Measurements from ENCODE around the gene GOLGB1.

Gene GOLGB1

GRCh38 chr3:121648219-121648958 lies 101.2 kb downstream of the GOLGB1 start:
- H3K27me3 ChIP-seq (ENCODE audit: low read depth, low read length), result no peaks in the 10 kb centered on the region
- H3K4me3 ChIP-seq (ENCODE audit: low read length), result no peak overlapping the region
- H3K4me1 ChIP-seq (ENCODE audit: low read length), result peaks cover 1% of the 10 kb centered on the region; the same call in 1 of the 2 replicates
- H3K9me3 ChIP-seq (ENCODE audit: insufficient read depth, low read length), result no peaks in the 10 kb centered on the region
- no peak overlapping the region for H3K9ac ChIP-seq (ENCODE audit: low read length)
- H3K79me2 ChIP-seq (ENCODE audit: low read length), result peaks cover 16% of the 10 kb centered on the region
- peaks cover 69% of the 10 kb centered on the region for H3K36me3 ChIP-seq (replicated peaks; ENCODE audit: low read depth, low read length)
- no peak overlapping the region for H2AFZ ChIP-seq (ENCODE audit: low read depth, low read length)
- no peak for TF ChIP-seq EZH2phosphoT487 (IDR thresholded peaks at IDR 0.05; ENCODE audit: low read depth)
- TF ChIP-seq, protein P1, sequence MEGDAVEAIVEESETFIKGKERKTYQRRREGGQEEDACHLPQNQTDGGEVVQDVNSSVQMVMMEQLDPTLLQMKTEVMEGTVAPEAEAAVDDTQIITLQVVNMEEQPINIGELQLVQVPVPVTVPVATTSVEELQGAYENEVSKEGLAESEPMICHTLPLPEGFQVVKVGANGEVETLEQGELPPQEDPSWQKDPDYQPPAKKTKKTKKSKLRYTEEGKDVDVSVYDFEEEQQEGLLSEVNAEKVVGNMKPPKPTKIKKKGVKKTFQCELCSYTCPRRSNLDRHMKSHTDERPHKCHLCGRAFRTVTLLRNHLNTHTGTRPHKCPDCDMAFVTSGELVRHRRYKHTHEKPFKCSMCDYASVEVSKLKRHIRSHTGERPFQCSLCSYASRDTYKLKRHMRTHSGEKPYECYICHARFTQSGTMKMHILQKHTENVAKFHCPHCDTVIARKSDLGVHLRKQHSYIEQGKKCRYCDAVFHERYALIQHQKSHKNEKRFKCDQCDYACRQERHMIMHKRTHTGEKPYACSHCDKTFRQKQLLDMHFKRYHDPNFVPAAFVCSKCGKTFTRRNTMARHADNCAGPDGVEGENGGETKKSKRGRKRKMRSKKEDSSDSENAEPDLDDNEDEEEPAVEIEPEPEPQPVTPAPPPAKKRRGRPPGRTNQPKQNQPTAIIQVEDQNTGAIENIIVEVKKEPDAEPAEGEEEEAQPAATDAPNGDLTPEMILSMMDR (IDR thresholded peaks at IDR 0.05; ENCODE audit: low read depth, low read length), result no peak
- H4K20me1 ChIP-seq (ENCODE audit: insufficient read depth, low read length), result peaks cover 5% of the 10 kb centered on the region; the same call in 1 of the 2 replicates
- H3K27ac ChIP-seq (ENCODE audit: low read length), result no peak overlapping the region
- H3K4me2 ChIP-seq (ENCODE audit: low read length), result no peak overlapping the region

DNA sequence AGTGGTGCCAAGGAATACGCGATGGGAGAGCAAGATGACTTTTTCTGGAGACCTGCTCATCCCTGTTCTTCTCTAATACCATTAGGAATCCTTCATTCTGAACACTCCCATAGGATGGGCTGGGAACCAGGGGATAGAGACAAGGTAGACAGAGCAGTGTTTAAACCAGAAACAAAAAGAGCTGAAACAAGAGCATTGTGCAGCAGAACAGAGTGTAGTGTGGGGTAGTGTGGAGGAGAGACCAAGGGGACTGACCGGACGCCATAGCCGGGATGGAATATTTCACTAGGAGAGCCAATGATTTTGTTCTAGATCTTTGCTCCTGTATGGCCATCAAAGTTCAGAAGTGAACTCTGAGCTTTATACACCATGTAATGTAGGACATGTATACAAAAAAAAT lies 104.5 kb downstream of the GOLGB1 start:
- Histone ChIP-seq H2AFZ (ENCODE audit: low read depth, low read length) (no peak overlapping the region), H3K4me1 (ENCODE audit: low read length) (no peaks in the 10 kb centered on the region), H3K4me2 (ENCODE audit: low read length) (no peak overlapping the region), H3K79me2 (ENCODE audit: low read length) (peaks cover 3% of the 10 kb centered on the region), H3K36me3 (replicated peaks; ENCODE audit: low read depth, low read length) (peaks cover 59% of the 10 kb centered on the region), H3K9me3 (ENCODE audit: insufficient read depth, low read length) (no peaks in the 10 kb centered on the region), H3K27ac (ENCODE audit: low read length) (no peak overlapping the region), H3K27me3 (ENCODE audit: low read depth, low read length) (no peaks in the 10 kb centered on the region), H3K9ac (ENCODE audit: low read length) (no peak overlapping the region), H3K4me3 (ENCODE audit: low read length) (no peak overlapping the region), H4K20me1 (ENCODE audit: insufficient read depth, low read length) (no peaks in the 10 kb centered on the region)
- TF ChIP-seq EZH2phosphoT487 (IDR thresholded peaks at IDR 0.05; ENCODE audit: low read depth), result no peak
- TF ChIP-seq, protein P1 (IDR thresholded peaks at IDR 0.05; ENCODE audit: low read depth, low read length), result no peak

GRCh38 chr3:121642601-121643314 lies 106.8 kb downstream of the GOLGB1 start:
- Histone ChIP-seq H3K36me3 (replicated peaks; ENCODE audit: low read depth, low read length) (peaks cover 68% of the 10 kb centered on the region), H2AFZ (ENCODE audit: low read depth, low read length) (no peak overlapping the region)

GRCh38 chr3:121641127-121641526 lies 108.4 kb downstream of the GOLGB1 start:
- TF ChIP-seq, protein P1 (IDR thresholded peaks at IDR 0.05; ENCODE audit: low read depth, low read length), result no peak
- TF ChIP-seq EZH2phosphoT487 (IDR thresholded peaks at IDR 0.05; ENCODE audit: low read depth), result no peak
- Histone ChIP-seq H3K4me1 (ENCODE audit: low read length) (peaks cover 19% of the 10 kb centered on the region), H3K4me3 (ENCODE audit: low read length) (no peak overlapping the region), H3K9me3 (ENCODE audit: insufficient read depth, low read length) (no peaks in the 10 kb centered on the region), H3K9ac (ENCODE audit: low read length) (no peak overlapping the region), H3K27ac (ENCODE audit: low read length) (no peak overlapping the region), H3K36me3 (replicated peaks; ENCODE audit: low read depth, low read length) (peaks cover 75% of the 10 kb centered on the region), H4K20me1 (ENCODE audit: insufficient read depth, low read length) (no peaks in the 10 kb centered on the region), H3K79me2 (ENCODE audit: low read length) (no peaks in the 10 kb centered on the region), H3K27me3 (ENCODE audit: low read depth, low read length) (no peaks in the 10 kb centered on the region), H3K4me2 (ENCODE audit: low read length) (no peak overlapping the region), H2AFZ (ENCODE audit: low read depth, low read length) (no peak overlapping the region)

More at GRCh38 chr3:121642601-121643314, 106.8 kb downstream of the GOLGB1 start:
- Histone ChIP-seq H3K4me2 (ENCODE audit: low read length) (no peak overlapping the region), H3K9ac (ENCODE audit: low read length) (no peak overlapping the region), H4K20me1 (ENCODE audit: insufficient read depth, low read length) (no peaks in the 10 kb centered on the region), H3K4me1 (ENCODE audit: low read length) (peaks cover 10% of the 10 kb centered on the region), H3K27ac (ENCODE audit: low read length) (no peak overlapping the region), H3K9me3 (ENCODE audit: insufficient read depth, low read length) (no peaks in the 10 kb centered on the region), H3K79me2 (ENCODE audit: low read length) (no peaks in the 10 kb centered on the region; the same call in 1 of the 2 replicates), H3K27me3 (ENCODE audit: low read depth, low read length) (no peaks in the 10 kb centered on the region), H3K4me3 (ENCODE audit: low read length) (no peak overlapping the region)
- TF ChIP-seq, protein P1 (IDR thresholded peaks at IDR 0.05; ENCODE audit: low read depth, low read length), result no peak
- no peak for TF ChIP-seq EZH2phosphoT487 (IDR thresholded peaks at IDR 0.05; ENCODE audit: low read depth)
